SH-SY5Y (cell line): ENCODE results near the gene EVA1A.

ENCODE experiments used
- GATA2 ChIP-seq: IDR thresholded peaks from 2 replicates; pipeline ENCODE4 v1.6.1; 2011; ENCODE audit warnings: mild to moderate bottlenecking, low read depth, low read length
- GATA3 ChIP-seq: IDR thresholded peaks from 2 replicates; pipeline ENCODE4 v1.6.1; 2011; ENCODE audit warnings: low read depth, mild to moderate bottlenecking, low read length, moderate library complexity

DNA sequence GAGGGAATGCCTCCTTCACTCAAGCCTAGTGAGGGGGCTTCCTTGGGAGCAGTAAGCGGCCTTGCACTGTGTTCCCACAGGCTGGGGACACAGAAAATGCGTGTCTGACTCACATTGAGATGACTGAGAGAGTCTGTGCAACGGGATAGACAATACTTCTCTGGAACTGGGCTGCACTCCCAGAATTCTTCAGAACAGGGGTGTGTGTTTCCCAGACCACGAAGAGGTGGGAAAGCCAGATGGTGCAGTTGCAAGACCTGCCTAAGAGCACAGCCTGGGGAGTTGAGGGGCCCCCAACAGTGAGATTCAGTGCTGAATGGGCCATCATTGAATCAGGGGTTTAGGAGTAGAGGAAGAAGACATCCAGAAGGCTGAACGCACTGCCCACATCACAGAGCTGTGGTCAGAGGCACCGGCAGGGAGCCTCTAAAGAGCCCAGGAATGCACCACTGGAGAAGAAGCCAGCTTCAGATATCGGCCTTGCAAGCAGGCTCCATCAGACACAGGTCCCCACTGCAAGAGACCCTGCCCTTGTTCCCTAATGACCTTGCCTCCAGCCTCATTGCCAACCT lies 49.3 kb upstream of the EVA1A start:
- no peak for TF ChIP-seq GATA2
- TF ChIP-seq GATA3 = no peak
